CMK (cell line): ENCODE data around the gene ARHGEF18.
"Not testable (repeated sequence)": the region's sequence is repeated elsewhere in the genome, so short reads cannot be mapped to it uniquely, and the experiment has no call there.

Experiments used
- DNase-seq: peaks from one replicate; pipeline ENCODE4 v3.0.0-alpha.2; 2010; ENCODE audit warnings: low read depth

The ARHGEF18 gene

DNA sequence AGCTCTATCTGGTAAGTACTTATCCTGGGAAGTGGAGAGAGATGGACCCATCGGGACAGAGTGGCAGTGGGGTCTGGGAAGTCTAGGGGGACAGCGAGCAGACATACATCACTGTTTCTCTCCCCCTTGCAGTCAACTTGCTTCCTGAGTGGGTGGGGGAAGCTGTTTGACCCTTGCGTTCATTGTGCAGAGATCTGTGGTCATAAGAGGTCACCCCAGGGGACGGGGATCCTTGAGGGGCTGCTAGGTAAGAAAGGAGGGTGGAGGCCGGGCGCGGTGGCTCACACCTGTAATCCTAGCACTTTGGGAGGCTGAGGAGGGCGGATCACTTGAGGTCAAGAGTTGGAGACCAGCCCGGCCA, 474 bp downstream of the ARHGEF18 start:
- no peak for DNase-seq

DNA sequence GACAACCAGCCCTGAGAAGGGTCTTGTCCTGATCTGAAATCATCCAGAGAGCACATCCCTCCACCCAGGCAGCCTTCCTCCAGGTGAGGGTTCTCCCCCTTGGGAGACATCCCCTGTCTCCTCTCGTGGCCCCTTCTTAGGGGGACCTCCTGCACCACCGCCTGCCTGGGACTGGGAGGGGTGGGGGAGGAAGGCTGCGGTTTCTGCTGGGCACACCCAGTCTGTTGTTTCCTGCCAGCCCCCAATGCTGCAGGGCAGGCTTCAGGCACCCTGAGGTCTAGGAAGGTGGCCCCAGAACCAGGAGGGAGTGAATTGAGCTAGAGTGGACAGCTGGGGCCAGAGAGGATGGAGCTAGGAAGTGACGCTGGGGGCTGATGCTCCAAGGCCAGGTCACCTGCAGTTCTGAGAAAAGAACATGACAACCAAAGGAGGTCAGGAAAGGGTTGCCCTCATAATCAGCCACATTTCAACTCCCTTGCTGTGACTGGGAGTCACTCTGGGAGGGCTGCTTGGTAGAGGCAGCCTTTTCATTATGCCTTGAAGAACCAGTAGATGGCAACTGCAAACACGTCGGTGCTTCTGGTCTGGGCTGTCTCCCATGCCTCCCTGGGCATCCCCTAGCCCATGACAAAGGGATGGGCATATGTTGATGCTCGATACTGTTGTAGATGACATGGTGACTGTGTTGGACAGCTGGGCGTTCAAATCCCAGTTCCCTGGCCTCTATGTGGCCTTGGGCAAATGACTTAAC, 1.4 kb downstream of the ARHGEF18 start:
- DNase-seq, result no peak

DNA sequence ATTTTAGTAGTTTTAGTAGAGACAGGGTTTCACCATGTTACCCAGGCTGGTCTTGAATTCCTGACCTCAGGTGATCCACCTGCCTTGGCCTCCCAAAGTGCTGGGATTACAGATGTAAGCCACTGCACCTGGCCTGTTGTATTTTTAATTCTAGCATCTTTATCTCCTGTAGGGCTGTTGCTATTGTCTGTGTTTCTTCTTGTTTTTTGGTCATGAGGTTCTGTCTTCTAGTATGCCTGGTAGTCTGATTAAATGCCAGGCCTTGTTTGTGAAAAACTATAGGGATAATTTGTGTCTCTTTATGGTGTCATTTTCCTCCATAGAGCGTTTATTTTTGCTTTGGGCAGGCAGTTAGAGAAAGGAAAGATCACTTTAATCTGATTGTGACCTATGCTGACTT, 3.1 kb downstream of the ARHGEF18 start:
- no peak for DNase-seq

DNA sequence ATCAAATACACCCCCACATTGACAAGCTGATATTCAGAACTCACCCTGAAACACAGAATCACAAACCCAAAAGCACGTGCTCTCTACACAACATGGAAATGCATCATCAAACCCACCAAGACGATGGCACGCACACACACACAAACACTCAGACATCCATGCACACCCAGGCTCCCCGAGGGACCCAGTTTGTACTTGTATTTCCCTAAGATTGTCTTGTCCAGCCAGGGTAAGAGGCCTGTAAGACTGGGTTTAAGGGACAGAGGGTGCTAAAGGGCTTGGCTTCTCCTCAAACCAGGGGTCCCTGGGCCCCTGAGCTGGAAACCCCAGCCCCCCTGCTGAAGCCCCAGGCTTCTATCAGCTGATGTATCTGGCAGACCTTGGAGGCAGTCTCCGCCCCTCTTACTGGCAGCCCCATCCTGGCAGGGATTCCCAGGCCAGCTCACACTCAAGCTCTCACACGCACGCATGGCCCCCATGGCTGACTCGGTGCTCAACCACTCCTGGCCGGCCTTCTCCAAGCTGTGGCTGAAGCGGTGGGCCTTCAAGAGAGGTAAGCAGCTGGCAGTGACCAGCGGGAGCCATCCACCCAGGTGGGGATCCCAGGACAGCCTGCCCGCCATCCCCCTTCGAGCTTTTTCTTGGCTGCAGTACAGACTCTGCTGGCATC, 6.5 kb downstream of the ARHGEF18 start:
- DNase-seq, result no peak

DNA sequence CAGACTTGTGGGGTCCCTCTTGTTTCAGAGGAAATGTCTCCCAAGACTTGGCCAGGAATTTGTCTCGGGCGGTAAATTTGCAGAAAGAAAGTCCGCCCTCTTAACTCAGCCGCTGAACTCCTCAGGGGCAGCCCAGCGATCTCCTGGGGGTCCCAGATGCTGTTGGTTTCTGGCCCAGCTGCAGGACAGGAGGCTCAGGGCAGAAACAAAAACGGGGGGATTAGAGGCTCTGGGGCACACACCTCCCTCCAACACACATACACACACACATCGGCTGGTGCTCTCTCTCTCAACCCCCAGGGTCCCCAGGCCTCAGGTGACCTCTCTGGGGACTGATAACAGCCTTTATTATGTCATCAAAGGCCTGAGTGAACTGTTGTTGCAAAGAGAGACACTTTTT, 7.1 kb downstream of the ARHGEF18 start:
- DNase-seq, result no peak

DNA sequence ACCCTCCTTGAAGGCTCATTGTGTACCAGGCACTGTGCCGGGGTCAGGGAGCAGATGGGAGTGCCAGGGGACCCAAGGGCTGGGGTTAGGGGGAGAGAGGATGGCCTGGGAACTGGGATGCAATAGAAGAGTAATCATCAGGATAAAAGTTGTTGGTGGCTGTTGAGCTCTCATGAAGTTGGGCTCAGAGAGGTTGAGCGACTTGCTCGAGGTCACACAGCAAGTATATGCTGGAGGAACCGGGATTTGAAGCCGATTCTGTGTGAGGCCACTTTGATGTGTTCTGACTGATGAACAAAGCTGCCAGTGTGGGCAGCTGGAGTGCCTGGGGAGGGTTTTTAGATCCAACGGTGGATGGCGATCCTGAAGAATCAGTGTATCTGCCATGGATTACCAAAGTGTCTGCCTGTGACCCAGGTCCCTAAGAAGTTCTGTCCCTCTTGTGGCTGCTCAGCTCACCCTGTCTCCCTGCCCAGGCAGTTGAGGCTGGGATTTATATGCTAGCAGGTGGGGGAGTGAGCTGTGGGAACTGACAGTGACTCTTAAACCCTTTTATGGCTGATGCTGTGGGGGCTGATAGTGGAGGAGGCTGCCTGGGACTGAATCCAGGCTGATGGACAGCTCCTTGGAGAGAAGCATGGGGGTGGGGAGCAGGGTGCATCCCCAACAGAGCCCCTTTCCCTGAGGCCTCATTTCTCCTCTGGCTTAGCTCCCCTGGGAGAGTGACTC, 8.3 kb downstream of the ARHGEF18 start:
- DNase-seq, result no peak

DNA sequence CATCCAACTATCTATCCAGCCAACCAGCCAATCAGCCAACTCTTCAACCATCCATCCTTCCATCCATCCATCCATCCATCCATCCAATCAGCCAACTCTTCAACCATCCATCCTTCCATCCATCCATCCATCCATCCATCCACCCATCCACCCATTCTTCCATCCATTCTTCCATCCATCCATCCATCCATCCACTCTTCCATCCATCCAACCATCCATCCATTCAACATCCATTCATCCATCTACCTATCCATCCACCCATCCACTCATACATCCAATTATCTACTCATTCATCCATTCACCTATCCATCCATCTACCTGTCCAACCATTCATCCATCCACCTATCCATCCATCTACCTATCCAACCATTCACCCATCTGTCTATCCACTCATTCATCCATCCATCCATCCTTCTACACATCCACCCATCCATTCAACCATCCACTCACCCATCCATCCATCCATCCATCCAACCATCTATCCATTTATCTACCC, 9.4 kb downstream of the ARHGEF18 start:
- no peak for DNase-seq

DNA sequence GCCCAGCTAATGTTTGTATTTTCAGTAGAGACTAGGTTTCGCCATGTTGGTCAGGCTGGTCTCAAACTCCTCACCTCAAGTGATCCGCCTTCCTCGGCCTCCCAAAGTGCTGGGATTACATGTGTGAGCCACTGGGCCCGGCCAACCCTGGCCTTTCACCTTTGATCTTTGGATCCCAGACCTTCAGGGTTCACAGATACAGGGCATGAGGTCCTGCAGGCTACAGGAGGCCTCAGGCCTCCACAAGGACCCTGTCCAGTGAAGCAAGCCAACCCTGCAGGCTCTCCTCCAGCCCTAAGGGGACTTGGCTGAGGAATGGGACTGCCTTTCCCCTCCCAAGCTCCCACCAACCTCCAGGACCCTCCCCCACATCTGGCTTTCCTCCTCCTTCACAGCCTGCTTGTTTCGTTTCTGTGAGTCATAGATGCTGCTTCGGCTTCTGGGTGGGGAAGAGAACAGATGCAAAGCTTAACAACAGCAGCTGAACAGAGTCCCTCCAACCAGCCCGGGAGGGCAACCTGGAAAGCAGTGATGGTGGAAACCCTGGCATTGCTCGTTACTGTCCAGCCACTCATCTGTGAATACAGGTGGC, 11.8 kb downstream of the ARHGEF18 start:
- DNase-seq, result no peak

DNA sequence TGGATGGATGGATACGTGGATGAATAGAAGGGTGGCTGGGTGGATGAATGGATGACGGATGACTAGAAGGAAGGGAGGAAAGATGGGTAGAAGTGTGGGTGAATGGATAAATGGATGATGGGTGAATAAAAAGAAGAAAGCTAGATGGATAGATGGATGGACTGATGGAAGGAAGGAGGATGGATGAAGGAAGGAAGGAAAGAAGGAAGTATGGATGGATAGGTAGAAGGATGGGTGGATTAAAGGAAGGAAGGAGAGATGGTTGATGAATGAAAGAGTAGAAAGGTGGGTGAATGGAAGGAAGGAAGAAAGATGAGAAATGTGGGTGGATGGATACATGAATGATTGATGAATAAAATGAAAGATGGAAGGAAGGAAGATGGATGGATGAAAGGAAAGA, 14.5 kb downstream of the ARHGEF18 start:
- no peak for DNase-seq

DNA sequence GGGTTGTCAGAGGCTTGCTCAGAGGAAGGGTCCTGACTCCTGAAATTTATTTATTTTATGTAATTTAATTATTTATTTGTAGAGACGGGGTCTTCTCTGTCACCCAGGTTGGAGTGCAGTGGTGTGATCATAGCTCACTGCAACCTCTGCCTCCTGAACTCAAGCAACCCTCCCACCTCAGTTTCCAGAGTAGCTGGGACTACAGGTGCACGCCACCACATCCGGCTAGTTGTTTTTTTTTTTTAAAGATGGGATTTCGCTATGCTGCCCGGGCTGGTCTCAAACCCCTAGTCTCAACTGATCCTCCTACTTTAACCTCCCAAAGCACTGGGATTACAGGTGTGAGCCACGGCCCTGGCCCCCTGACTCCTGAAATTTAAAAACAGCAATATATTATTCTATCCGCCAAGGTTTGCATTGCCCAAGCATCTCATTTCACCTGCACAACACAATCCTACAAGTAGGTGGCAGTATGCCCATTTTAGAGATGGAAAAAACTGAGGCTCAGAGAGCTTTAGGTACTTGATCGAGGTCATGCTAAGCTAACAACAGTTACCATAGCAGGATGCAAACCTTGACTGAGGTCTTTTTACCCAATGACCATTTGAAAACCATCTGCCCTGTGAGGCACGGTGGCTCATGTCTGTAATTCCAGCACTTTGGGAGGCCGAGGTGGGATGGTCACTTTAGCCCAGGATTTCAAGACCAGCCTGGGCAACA, 18.1 kb downstream of the ARHGEF18 start:
- DNase-seq, result no peak

DNA sequence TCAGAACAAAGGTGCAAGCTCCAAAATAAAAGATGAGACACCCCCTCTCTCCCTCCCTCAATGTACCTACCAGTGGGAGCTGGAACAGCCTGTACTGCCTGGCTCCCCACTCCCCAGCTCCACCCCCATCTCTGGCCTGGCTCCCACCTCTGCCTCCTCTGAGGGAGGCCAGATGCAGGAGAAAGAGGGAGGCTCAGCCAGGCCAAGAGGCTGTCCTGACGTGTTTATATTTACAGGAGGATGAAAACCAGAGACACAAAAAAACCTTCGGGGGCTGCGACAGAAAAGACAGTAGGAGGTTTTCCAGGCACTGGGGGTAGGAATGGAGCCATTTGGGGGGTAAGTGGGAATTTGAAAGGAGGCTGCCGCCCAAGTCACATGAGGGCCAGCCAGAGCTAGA, 19.7 kb downstream of the ARHGEF18 start:
- no peak for DNase-seq

DNA sequence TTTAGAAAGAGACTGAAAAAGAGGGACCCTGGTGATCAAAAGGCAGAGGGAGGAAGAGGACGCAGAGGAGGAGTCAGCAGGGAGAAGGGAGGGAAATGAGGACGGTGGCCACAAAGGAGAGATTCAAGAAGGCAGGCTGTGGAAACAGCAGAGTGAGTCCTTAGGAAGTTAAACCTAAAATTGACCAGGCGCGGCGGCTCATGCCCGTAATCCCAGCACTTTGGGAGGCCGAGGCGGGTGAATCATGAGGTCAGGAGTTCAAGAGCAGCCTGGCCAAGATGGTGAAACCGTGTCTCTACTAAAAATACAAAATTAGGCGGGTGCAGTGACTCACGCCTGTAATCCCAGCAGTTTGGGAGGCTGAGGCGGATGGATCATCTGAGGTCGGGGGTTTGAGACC, 20.1 kb downstream of the ARHGEF18 start:
- DNase-seq, result not testable (repeated sequence)

DNA sequence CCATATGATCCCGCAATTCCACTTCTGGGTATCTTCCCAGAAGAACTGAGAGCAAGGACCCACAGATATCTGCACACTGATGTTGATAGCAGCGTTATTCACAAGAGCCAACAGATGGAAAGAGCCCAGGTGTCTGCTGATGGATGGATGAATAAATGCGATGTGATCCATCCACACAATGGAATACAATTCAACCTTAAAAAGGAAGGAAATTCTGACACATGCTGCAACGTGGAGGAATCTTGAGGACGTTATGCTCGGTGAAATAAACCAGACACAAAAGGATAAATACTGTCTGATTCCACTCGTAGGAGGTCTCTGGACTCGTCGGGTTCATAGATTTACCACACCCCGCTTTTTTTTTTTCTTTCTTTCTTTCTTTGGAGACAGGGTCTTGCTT, 21.8 kb downstream of the ARHGEF18 start:
- DNase-seq, result no peak

DNA sequence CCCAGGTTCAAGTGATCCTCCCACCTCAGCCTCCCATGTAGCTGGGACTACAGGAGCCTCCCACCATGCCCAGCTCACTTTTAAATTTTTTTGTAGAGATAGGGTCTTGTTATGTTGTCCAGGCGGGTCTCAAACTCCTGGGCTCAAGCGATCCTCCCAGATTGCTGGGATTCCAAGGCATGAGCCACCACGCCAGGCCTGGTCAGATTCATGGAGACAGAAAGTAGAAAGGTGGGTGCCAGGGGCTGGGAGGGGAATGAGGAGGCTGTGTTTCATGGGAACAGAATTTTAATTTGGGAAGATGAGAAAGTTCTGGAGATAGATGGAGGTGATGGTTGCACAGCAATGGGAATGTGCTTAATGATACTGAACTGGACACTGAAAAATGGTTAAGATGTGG, 22.3 kb downstream of the ARHGEF18 start:
- DNase-seq, result no peak

DNA sequence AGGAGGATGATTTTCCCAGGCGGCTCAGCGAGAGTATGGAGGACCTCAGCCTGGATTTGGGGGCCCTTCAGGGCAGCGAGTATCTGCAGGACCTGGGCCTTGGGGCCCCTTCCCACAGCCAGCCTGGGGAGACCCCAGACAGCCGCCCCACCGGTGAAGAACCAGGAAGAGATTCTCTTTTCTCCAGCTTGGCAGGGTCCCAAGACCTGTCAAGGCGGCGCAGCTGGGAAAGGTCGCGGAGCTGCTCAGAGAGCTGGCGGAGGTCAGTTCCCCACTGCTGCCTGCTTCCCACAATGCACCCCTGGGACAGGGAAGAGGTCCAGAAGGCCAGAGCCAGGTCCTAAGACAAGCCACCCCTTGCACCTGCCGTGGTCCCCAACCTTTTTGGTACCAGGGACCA, 24.1 kb downstream of the ARHGEF18 start:
- DNase-seq, result no peak

DNA sequence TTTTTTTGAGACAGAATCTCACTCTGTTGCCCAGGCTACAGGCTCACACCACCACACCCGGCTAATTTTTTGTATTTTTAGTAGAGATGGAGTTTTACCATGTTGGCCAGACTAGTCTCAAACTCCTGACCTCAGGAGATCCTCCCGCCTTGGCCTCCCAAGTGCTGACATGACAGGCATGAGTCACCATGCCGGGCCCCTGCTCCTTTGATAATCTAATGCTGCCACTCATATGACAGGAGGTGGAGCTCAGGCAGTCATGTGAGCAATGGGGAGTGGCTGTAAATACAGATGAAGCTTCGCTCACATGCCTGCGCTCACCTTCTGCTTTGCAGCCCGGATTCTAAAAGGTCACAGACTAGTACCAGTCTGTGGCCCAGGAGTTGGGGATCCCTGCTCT, 25.1 kb downstream of the ARHGEF18 start:
- no peak for DNase-seq

DNA sequence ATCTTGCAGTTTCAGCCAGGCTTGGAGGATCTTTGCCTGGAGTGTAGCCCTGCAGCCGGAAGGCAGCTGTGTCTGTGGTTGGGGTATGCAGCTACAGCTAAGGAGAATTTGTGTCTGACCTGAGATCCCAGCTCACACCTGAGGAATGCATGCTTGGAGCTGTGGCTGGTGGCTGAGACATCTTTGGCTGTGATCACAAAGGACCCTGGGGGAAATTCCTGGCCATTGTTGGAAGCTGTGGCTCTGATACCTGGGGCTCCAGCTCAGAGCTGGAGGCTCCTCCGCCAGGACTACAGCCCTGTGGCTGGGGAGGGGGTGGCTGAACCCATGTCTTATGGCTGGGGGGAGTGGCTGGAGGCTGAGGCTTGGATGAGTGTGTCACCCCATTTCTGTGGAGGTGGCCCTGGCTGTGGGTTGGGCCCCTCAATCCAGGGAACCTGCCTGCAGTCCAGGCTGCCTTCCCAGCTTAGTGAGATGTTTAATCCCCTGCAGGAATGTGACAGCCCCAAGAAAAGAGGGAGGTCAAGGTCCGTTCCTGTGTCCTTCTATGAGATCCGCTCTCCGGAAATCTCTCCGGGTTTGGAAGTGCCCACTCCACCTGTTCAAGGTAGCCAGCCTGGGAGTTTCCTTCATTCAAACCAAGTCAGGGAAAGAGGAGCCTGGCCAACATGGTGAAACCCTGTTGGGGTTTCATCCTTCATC, 27.6 kb downstream of the ARHGEF18 start:
- no peak for DNase-seq

DNA sequence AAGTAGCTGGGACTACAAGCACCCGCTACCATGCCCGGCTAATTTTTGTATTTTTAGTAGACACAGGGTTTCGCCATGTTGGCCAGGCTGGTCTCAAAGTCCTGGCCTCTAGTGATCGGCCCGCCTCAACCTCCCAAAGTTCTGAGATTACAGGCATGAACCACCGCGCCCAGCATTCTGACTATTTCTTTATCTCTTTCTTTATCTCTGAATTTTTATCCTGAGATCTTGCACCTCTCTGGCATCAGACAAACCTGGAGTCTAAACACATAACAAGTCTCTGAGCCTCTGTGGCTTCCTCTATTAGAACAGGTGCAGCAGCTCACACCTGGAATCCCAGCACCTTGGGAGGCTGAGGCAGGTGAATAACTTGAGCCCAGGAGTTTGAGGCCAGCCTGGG, 28.5 kb downstream of the ARHGEF18 start:
- no peak for DNase-seq

DNA sequence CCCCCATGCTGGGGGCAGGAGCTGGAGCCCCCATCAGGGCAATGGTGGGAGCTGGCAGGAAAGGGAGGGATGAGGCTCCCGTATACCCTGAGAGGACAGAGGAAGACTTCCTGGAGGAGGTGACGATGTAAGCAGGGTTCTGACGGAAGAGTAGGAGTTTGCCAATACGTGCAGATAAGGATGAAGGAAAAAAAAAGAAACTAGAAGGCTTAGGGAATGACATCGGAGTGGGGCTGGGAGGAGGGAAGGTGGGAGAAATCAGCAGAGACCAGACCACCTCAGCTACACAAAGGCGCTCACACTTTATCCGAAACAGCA, 32.3 kb downstream of the ARHGEF18 start:
- no peak for DNase-seq

DNA sequence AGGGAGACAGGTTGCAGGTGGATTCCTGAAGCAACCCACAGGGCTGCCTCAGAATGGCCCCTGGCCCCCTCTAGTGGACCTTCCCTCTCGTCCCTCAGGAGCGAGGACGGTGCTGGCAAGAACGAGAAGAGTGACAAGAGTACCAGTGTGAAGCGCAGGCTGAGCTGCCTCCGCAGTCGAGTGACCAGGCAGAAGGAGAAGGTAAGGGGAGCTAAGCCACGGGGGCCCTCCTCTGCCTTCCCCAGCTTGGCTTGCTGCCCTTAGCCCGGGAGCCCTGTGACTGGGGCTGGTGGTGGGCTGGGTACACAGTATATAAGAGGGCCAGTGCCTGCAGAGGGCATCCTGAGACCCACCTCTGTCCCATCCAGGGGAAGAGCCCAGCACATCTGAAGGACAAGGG, 34.0 kb downstream of the ARHGEF18 start:
- DNase-seq, result no peak

DNA sequence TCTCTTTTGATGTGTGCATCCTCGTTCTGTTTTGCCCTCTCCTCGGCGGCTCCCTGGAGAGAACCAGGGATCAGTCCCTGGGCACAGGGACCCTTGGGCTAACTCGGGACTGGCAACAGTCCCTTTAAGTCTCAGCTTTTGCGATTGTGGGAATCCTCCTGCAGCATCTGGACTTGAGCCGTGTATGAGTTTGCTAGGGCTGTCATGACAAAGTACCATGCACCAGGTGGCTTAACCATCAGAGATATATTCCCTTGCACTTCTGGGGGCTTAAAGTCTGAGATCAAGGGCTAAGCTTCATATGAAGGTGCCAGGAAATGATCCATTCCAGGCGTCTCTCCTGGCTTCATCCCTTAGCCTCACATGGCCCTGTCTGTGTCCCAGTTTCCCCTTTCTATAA, 34.5 kb downstream of the ARHGEF18 start:
- no peak for DNase-seq

DNA sequence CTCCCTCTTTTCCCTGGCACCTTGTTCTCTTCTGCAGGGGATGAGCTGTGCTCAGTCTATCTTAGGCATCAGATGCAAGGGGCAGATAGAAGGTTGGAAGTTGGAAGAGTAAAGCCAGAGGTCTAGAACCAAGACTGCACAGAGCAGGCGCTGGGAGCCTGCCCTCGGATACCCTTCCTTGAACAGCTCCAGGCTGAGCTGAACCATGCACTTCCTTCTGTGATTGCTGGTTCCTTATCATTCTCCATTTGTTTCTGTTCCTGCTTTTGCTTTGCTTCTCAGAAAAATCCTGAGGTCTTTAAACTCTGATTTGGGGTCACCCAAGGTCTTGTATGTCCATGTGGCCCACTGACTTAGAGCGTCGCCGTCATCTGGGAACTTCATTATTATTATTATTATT, 36.3 kb downstream of the ARHGEF18 start:
- DNase-seq, result no peak
